Germinal center (tissue), 1 donor: Measurements from ENCODE around the gene LCN10.

ENCODE experiments used
- DNase-seq: peaks from one replicate; pipeline ENCODE4 v3.0.0; 2012; ENCODE audit warnings: mixed read lengths, low spot score

Gene LCN10

DNA sequence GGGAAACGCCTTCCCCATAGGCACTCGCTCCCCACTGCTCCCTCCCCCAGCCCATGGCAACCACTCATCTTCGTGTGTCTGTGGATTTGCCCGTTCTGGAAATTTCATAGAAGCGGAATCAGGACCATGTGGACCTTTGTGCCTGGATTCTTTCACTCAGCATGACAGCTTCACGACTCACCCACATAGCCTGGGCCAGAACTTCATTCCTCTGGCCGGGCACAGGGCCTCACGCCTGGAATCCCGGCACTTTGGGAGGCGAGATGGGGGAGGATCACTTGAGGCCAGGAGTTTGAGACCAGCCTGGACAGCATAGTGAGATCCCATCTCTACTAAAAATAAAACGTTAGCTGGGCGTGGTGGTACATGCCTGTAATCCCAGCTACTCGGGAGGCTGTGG is 42.4 kb downstream of the LCN10 start:
- DNase-seq, result no peak

DNA sequence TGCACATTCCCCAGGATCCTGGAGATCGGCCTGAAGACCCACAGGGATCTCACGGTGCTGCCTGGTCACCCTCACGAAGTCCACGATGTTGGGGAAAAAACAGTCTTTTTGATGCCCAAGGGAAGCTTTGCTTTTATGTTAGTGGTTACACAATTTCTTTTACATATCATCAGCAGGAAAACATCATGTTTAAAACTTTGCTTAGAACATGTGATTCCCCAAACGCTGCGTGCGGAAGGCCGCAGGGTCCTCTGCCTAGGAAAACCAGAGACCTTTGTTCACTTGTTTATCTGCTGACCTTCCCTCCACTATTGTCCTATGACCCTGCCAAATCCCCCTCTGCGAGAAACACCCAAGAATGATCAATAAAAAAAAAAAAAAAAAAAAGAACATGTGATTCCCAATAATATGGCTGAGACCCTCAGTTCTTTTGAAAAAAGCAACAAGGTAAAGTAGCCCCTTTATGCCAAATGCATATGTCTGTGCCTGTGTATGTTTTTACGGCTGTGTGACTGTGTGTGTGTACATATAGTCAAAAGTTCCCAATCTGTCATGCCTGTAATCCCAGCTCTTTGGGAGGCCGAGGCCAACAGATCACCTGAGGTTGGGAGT is 44.0 kb downstream of the LCN10 start:
- DNase-seq, result no peak

DNA sequence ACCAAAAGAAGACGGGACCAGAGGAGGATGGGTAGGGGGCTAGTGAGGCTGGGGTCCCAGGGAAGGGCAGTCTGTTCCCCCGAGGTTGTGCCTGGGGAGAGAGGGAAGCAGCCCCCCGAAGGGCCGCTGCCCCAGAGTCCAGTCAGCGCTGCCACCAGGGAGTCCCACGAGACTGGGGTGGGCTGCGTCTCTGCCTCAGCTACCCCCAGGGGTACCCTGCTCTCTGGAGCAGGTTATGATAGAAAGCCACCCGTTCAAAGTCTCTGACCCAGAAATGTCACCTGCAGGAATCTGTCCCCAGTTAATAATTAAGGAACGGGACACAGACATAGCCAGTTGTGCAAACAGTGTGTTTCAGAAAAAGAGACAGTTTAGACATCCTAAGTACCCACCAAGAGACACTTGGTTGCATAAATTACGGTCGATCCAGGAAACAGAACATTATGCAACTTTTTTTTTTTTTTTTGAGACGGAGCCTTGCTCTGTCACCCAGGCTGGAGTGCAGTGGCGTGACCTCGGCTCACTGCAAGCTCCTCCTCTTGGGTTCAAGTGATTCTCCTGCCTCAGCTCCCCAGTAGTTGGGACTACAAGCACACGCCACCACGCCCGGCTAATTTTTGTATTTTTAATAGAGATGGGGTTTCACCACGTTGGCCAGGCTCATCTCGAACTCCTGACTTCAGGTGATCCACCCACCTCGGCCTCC is 44.8 kb downstream of the LCN10 start:
- no peak for DNase-seq

DNA sequence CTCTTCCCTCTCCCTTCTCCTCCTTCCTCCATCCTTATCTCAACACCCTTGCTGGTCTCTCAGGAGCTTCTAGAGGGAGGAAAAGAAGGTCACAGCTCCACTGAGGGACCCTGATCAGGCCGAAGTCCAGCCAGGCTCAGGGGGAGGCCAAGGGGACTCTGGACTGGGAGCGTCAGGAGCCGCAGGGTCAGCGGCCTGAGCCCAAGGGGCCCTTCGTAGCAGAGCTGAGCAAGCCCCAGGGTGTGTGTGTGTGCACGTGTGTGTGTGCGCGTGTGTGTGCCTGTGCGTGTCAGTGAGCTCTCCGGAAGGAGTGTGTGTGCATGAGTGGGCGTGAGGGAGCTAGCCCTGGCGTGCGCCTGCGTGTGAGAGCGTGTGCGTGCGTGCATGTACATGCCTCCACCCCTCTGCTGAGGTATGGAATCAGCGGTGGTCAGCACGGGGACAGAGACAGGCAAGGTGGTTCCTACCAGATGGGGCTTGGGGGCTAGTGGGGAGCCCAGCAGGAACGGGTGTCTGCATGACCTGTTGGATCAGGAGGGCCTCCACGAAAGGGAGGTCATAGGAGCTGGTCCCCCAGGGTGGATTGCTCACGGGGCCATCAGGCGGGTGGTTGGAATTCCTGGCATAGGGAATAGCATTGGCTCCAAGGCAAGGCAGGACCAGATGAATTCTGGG is 45.5 kb downstream of the LCN10 start:
- no peak for DNase-seq

DNA sequence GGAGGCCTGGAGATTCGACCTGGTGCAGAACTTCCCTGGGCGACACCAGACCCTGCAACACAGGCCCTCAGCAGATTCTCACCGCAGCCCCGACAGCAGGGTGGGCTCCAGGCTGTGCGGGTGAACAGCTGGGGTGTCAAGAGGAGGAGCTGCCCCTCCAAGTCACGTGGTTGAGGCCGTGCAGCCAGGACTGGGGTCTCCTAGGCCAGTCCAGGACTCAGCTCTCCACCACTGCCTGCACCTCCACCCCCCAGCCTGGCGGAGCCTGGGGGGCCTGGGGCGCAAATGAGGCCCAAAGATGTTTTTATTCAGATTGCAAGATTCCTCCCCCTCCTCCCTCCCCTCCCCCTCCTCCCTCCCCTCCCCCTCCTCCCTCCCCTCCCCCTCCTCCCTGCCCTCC is 46.2 kb downstream of the LCN10 start:
- DNase-seq, result no peak

DNA sequence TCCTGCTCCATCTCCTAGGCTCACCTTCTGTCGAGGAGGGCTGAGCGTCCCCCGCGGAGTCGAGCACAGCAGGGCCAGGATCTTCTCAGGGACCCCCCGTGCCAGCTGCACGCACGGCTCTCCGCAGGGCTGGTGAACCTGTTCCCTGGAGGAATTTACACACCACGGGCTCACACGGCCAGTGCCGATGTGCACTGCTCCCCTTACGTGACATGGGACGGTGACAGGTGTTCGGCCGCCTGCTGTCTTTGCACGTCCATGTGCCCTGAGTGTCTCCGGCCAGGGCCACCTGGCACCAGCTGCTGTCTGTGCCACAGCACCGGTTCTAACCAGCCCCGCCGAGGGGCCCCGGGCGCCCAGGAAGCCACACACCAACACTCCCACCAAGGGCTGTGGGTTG is 46.8 kb downstream of the LCN10 start:
- DNase-seq, result no peak

DNA sequence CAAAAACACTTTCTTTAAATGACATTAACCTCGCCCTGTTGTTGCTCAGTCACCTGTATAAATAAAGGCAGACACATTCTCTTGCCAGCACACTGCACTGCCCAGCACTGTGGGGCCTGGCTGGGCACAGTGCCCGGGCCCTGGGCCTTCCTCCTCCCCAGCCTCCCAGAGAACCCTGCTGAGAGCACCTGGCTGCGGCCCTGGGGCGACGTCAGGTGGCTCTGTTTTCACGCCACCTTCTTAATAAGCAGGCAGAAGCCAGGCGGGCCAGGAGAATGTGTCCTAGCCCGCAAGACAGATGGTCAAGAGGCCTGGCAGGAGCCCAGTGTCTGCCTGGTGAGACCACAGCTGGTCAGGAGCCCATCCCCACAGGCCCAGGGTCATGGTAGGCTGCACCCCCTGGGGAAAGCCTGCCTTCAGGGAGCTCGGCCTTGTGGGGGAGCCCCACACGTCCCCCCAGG is 47.3 kb downstream of the LCN10 start:
- DNase-seq, result no peak

DNA sequence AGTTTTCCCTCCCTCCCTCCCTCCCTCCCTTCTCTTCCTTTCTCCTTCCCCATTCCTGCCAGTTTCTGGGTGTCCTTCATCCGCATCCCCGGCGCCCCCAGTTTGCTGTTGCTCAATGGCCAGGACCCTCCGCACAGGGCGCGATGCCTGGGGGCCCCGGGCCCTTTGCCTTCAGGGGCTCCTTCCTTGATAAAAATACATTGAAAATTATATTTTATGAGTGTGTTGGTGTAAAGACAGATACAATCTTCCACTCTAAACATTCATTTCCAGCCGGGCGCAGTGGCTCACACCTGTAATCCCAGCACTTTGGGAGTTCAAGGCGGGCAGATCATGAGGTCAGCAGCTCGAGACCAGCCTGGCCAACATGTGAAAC is 47.9 kb downstream of the LCN10 start:
- no peak for DNase-seq

DNA sequence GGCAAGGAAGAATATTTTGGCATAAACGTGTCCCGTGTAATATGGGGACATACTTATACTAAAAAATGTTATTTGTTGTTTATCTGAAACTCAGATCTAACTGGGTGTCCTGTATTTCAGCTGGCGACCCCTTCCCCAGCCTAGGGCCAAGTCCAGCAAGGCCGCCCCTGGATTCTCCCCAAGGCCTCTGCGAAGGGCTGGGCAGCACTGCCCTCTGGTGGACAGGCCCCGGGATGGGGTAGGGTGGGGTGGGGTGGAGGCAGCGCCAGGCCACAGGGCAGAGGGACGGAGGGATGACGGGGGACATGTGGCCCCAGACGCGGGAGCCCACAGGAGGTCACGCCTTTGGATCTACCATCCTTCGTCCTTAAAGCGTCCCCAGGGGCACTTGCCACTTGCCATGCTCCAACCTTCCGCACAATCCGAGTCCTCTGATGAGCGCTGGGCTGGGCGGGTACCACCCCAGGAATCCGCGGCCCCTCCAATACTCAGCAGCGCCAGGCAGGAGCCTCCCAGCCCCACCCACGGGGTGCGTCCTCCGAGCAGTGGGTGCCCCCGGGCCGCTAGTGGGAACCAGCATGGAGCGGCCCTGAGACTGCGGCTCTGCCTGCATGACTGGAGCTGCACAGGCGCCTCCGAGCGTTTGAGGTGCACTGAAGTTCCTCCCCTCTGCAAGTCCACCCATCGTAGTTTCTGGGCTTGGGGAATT is 48.4 kb downstream of the LCN10 start:
- DNase-seq, result no peak

DNA sequence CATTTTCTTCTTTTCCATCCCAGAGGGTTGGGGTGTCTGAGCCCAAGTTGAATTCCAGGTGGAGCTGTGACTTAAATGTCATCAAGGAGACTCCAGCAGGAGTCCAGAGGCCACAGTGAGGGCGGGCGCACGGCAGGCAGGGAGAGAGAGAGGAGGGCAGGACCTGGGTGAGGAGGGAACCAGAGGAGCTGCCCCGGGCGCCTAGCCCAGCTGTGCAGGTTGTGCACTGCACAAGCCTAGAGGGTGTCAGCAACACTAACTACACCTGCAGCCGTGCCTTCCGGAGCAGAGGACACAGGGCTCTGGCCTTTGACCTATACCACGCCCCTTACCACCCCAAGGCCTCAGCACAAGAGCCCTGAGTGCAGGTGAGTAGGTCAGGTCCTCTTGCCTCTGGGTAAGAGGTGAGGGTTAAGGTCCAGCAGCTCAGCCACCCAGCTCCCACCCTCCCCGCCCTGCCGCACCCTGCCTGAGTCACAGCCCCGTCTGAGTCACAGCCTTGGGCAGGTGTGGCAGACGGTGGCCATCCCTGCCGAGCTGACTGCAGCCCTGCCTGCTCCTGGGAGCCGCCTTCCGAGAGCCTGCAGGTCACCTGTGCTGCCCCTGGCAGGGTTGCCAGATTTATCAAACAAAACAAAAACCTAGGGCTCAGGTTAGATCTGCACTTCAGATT is 49.1 kb downstream of the LCN10 start:
- no peak for DNase-seq

DNA sequence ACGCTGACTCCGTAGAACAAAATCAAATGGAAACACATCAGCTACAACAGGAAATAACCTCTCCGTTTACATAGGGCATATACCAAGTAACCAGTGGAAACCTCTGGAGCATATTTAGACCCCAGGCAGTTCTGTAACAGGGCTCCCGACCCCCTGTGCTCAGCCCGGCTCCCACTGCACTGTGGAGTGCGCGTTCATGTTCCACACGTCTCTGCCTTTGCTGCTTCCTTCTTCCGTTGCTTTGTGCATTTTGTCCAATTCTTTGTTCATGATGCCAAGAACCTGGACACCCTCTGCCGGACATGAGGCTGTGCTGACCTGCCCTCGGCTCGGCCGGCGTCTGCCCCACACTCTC is 49.6 kb downstream of the LCN10 start:
- DNase-seq, result no peak

DNA sequence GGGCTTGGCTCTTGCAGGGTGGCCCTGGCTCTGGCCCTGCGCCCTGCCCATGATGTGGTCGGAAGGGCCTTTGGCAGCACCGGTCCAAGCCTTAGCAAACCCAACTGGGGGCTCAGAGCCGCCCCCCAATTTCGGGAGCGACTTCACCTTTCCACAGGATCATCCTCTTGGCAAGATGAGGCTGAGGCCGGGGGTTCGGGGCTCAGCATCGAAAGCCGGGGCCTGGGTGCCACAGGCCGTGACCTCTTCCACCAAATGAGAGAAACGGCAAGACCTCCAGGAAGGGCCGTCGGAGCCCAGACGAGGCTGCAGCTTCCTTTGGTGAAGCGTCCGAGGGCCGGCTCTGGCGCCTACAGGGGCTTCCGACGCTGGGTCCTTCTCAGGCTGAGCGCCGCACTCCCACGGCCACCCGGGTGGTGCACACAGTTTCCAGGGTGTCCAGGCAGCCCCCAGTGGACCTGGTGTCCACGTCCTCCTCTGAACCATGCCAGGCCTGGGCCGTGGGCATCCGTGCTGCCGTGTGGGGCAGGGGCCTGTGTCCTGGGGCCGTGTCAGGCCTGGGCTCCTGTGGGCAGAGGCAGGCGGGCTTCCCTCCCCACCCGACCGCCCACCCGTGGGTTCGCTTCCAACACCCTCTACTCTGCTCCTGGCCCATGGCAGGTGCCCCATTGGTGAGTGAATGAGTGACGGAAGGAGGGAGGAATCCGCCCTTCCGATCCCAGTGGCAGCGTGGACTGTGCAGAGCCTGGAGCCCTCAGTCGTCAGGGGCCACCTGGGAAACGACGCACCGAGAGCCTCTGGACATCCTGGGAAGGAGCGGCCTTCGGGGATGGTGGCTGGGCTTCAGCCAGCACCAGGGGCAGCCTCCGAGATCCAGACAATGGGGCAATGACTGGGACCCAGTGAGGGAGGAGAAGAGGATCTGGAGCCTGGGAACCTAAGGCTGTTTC is 50.3 kb downstream of the LCN10 start:
- no peak for DNase-seq

DNA sequence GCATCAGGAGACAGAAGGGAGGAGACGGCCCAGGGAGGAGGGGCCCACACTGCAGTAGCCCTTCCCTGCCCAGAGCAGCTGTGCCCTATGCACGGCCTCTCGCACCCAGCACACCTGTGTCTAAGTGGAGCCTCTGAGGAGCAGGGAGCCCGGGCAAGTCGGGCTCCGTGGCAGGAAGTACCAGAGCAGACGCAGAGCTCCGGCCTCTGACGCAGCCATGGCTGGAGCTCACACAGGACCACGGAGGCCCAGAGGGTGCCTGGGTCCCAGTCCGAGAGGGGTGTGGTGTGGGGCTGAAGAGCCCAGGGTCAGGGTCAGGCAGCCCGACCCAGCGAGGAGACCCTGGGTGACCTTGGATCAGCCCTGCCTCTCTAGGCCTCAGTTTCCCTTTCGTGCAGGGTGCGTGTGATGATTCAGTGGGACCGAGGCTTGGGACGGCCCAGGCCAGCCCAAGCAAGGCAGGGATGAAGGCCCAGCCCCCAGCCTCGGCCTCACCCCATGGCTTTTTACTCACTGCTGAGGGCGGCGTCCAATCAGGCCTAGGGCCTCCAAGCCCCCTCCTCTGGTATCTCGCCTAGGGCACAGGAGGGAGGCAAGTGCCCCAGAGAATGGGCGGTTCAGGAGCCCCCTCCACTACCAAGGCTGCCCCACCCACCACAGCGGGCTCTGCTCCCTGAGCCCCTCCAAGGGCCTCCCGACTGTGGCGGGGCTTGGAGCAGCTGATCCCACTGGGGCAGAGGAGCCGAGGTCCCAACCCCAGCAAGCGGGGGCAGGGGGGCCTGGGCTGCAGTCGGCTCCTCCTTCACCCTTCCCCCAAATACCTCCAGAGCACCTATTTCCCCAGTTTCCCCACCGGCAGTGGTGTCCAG is 51.2 kb downstream of the LCN10 start:
- no peak for DNase-seq

DNA sequence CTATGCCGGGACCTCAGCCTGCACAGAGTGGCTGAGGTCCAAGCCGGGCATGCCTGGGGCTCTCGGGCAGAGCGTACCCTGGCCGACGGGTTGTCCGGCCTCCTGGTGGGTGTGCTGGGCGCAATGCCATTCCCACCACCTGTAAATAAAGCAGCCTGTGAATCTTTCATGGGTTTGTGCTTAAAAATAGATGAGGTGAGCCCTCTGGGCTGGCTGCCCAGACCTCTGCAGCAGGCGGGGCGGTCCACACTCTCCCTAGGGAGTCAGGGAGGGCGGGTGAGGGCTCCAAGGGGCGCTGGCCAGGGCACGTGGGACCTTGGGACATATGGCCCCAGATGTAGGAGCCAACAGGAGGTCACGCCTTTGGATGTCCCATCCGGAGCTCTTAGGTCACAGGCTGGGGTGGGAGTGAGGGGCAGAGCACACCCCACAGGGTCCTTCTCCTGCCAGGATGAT is 51.9 kb downstream of the LCN10 start:
- no peak for DNase-seq

DNA sequence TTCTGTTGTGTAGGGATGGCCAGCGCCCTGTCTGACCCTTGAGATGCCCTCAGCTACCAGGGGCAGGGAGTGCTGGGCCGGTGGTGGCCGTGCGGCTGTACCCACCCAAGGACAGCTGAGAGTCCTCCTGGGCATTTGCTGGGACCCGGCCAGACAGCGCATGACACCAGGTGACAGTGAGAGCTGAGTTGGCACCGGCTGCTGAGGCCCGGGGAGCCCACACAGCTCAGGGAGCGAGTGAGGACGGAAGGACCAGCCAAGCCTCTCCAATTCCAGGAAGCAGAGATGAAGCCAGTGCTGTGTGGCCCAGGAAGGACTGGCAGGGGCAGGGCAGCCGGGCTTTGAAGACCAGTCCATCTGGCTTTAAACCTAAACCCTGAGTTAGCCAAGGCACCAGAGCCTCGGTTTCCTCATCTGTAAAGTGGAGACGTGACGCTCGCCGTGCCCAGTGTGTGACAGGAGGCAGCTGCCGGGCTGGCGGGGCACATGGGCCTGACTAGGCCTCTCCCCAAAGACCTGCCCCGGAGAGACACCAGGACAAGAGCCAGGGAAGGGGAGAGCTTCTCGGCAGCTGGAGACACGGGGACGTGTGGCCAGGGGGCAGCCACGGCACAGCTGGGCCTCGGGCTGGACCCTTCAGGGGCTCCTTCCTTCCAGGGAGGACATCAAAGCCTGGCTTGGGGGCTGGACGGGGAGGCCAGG is 52.5 kb downstream of the LCN10 start:
- no peak for DNase-seq

DNA sequence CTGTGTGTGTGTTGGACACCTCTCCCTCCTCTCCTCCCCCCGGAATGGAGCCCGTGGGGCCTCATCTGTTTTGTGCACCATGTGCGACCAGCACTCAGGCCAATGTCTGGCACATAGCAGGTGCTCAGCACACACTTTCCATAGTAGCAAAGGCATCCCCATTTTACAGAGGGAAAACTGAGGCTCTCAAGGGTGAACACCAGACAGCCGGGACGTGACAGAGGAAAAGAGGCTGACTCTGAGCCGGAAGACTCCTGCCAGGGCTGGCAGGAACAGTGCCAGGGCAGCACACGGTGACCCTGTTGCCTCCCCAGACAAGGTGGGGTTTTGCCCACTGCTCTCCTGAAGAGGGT is 53.7 kb downstream of the LCN10 start:
- no peak for DNase-seq

DNA sequence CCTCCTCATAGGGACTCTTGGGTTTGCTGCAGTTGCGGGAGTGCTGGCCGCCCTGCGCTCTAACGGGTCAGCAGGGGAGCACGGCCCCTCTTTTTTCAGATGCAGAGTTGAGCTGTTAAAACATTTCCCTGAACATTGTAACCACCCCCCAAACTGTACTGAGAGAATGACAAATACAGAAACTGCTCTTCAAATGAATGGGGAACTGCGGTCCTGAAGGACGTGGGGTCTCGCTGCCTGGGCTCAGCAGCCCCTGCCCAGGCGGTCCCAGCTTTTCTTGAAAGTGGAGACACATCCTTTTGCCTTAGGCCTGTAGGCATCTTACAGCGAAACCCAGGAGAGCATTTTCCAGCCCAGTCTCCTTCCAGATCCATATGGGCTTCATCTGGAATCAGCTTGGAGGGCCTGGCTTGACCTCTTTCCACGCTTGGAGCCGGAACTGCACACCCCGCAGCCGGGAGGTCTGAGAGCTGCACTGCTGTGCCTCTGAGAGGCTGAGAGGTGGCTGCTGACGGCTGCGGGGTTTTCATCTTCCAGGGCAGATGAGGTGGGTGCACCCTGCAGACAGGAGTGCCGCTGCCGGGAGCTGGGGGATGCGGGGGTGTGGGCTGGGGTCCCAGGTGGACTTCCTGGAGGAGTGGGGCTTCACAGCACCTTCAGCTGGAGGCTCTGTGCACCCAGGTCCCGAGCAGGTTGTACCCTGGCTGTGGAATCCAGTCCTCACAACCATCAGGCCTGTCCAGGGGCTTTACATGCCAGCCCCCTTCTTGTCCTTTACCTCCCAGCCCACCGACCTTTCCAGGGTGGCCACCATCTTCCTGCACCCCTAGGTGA is 54.2 kb downstream of the LCN10 start:
- no peak for DNase-seq
